IMR-90 (cell line): ENCODE results near the gene WRAP73. TPM values are rescaled to one million over a fixed set of nuclear protein-coding genes. Genes with fewer than 3 reads are reported as not detected.

ENCODE experiments used
- ATAC-seq: fragments of 200-7000 bp; cut with Tn5 transposase; 2 replicates; pipeline ENCODE4 v1.9.1; 2020; ENCODE audit warnings: low read depth, mild to moderate bottlenecking, moderate library complexity
- BruUV-seq: library from RNA; stranded (reverse); fragments of 400-500 nt; replicated peaks from 2 replicates; lab custom pipeline; 2021; lab: Mats Ljungman, UMichigan
- CTCF ChIA-PET: fragments of 300-600 bp; formaldehyde crosslinking; extraction: SDS; loops from one replicate; lab custom pipeline; 2021; ENCODE audit warnings: antibody characterized with exemption; lab: Yijun Ruan, JAX
- POLR2A ChIA-PET: fragments of 300-600 bp; sonication (Branson Sonifier 250); formaldehyde crosslinking; loops from one replicate; lab custom pipeline; 2022; ENCODE audit warnings: antibody characterized with exemption; ENCODE audit not compliant: unreplicated experiment; lab: Charles Lee
- DNase-seq: peaks from one replicate; pipeline ENCODE4 v3.0.0; 2013
- H2AFZ ChIP-seq: replicated peaks from 2 replicates; pipeline ENCODE3; 2013; ENCODE audit warnings: low read length, mild to moderate bottlenecking; ENCODE audit not compliant: poor library complexity
- H2AK5ac ChIP-seq: 2 replicates; pipeline ENCODE4 v1.6.1; 2013; ENCODE audit warnings: low read depth, low read length, inconsistent platforms
- H2AK9ac ChIP-seq: replicated peaks from 2 replicates; pipeline ENCODE3; 2013; ENCODE audit warnings: mild to moderate bottlenecking, low read depth, low read length, moderate library complexity; ENCODE audit not compliant: poor library complexity
- H2BK120ac ChIP-seq: 2 replicates; pipeline ENCODE4 v1.6.1; 2013; ENCODE audit warnings: low read depth, low read length, inconsistent platforms
- H2BK15ac ChIP-seq: 3 replicates; pipeline ENCODE4 v1.6.1; 2013; ENCODE audit warnings: low read depth, low read length, inconsistent platforms
- H2BK20ac ChIP-seq: 2 replicates; pipeline ENCODE4 v1.6.1; 2013; ENCODE audit warnings: low read depth, mild to moderate bottlenecking, inconsistent platforms, low read length, moderate library complexity
- H2BK5ac ChIP-seq: 2 replicates; pipeline ENCODE4 v1.6.1; 2013; ENCODE audit warnings: mild to moderate bottlenecking, low read depth, low read length, inconsistent platforms; ENCODE audit not compliant: poor library complexity, severe bottlenecking
- H3K14ac ChIP-seq: replicated peaks from 2 replicates; pipeline ENCODE4 v1.6.1; 2013; ENCODE audit warnings: low read depth, low read length, inconsistent platforms
- H3K18ac ChIP-seq: 2 replicates; pipeline ENCODE4 v1.6.1; 2013; ENCODE audit warnings: low read depth, low read length, control low read depth
- H3K23ac ChIP-seq: 2 replicates; pipeline ENCODE4 v1.6.1; 2013; ENCODE audit warnings: low read depth, low read length, inconsistent platforms
- H3K27ac ChIP-seq: 2 replicates; pipeline ENCODE4 v1.5.1; 2013; ENCODE audit warnings: mild to moderate bottlenecking, control low read depth, low read length; ENCODE audit not compliant: insufficient read depth
- H3K27me3 ChIP-seq: 2 replicates; pipeline ENCODE4 v1.6.1; 2013; ENCODE audit warnings: low read length; ENCODE audit not compliant: control insufficient read depth, insufficient read depth
- H3K36me3 ChIP-seq: 2 replicates; pipeline ENCODE4 v1.6.1; 2013; ENCODE audit warnings: low read length, mixed read lengths; ENCODE audit not compliant: control insufficient read depth, insufficient read depth
- H3K4ac ChIP-seq: 2 replicates; pipeline ENCODE4 v1.6.1; 2013; ENCODE audit warnings: low read depth, low read length, inconsistent platforms
- H3K4me1 ChIP-seq: 2 replicates; pipeline ENCODE4 v1.6.1; 2013; ENCODE audit warnings: low read length, mixed read lengths; ENCODE audit not compliant: control insufficient read depth, insufficient read depth
- H3K4me2 ChIP-seq: 2 replicates; pipeline ENCODE4 v1.6.1; 2013; ENCODE audit warnings: low read depth, mild to moderate bottlenecking, control low read depth, low read length, moderate library complexity
- H3K4me3 ChIP-seq: 2 replicates; pipeline ENCODE4 v1.5.1; 2013; ENCODE audit warnings: low read depth, mild to moderate bottlenecking, control low read depth, low read length, moderate library complexity; ENCODE audit not compliant: insufficient read depth
- H3K56ac ChIP-seq: 2 replicates; pipeline ENCODE4 v1.6.1; 2013; ENCODE audit warnings: low read length, inconsistent platforms; ENCODE audit not compliant: insufficient read depth; ENCODE audit errors: extremely low read depth
- H3K79me1 ChIP-seq, 2 experiments: 2 replicates each; pipeline ENCODE4 v1.6.1; 2013; ENCODE audit warnings: low read length in 2 of 2, inconsistent platforms in 1 of 2, low read depth in 1 of 2
- H3K9ac ChIP-seq: 2 replicates; pipeline ENCODE4 v1.6.1; 2013; ENCODE audit warnings: low read depth, low read length, control low read depth
- H3K9me1 ChIP-seq: 2 replicates; pipeline ENCODE4 v1.6.1; 2013; ENCODE audit warnings: low read length, inconsistent platforms; ENCODE audit not compliant: insufficient read depth
- H3K9me3 ChIP-seq: 2 replicates; pipeline ENCODE4 v1.6.1; 2013; ENCODE audit warnings: low read length; ENCODE audit not compliant: control insufficient read depth, insufficient read depth
- H4K20me1 ChIP-seq: 2 replicates; pipeline ENCODE4 v1.6.1; 2013; ENCODE audit warnings: low read length, inconsistent platforms; ENCODE audit not compliant: insufficient read depth
- H4K5ac ChIP-seq: 2 replicates; pipeline ENCODE4 v1.6.1; 2013; ENCODE audit warnings: mild to moderate bottlenecking, low read depth, low read length, control low read depth
- H4K8ac ChIP-seq, 2 experiments: 2 replicates each; pipeline ENCODE4 v1.6.1; 2013; ENCODE audit warnings: low read depth in 2 of 2, low read length in 2 of 2, control low read depth in 1 of 2, inconsistent platforms in 1 of 2
- H4K91ac ChIP-seq: 2 replicates; pipeline ENCODE4 v1.6.1; 2013; ENCODE audit warnings: low read depth, low read length, inconsistent platforms; ENCODE audit not compliant: insufficient read depth
- BHLHE40 ChIP-seq: fragments of 150-350 bp; IDR thresholded peaks from 2 replicates; pipeline ENCODE4 v1.6.1; 2016; ENCODE audit warnings: mild to moderate bottlenecking, low read depth, low read length
- CHD1 ChIP-seq: IDR thresholded peaks from 2 replicates; pipeline ENCODE4 v1.6.1; 2012; ENCODE audit warnings: low read depth, low read length, improper control_type of control experiment
- FOS ChIP-seq: fragments of 150-350 bp; IDR thresholded peaks from 2 replicates; pipeline ENCODE4 v1.6.1; 2016; ENCODE audit warnings: low read depth, low read length
- MAFK ChIP-seq: IDR thresholded peaks from 2 replicates; pipeline ENCODE4 v1.6.1; 2012; ENCODE audit warnings: low read depth, low read length, improper control_type of control experiment
- MAZ ChIP-seq: IDR thresholded peaks from 2 replicates; pipeline ENCODE4 v1.6.1; 2012; ENCODE audit warnings: low read depth, mild to moderate bottlenecking, low read length, improper control_type of control experiment, moderate library complexity, borderline replicate concordance
- NFE2L2 ChIP-seq: fragments of 150-350 bp; IDR thresholded peaks from 2 replicates; pipeline ENCODE4 v1.6.1; 2016; ENCODE audit warnings: low read depth, mild to moderate bottlenecking, low read length
- POLR2A ChIP-seq: IDR thresholded peaks from 2 replicates; pipeline ENCODE4 v1.6.1; 2012; ENCODE audit warnings: mild to moderate bottlenecking, low read depth, low read length
- RAD21 ChIP-seq: IDR thresholded peaks from 2 replicates; pipeline ENCODE4 v1.6.1; 2012; ENCODE audit warnings: low read length, improper control_type of control experiment
- RFX5 ChIP-seq: IDR thresholded peaks from 2 replicates; pipeline ENCODE4 v1.8.0; 2012; ENCODE audit warnings: low read depth, mild to moderate bottlenecking, low read length, moderate library complexity
- SMC3 ChIP-seq: fragments of 150-350 bp; IDR thresholded peaks from 2 replicates; pipeline ENCODE4 v1.6.1; 2016; ENCODE audit warnings: low read depth, mild to moderate bottlenecking, antibody characterized with exemption, low read length, moderate library complexity
- WGBS, 2 experiments: methylation state at CpG; one replicate each; pipeline versions ENCODE4 v1.1.5 to v1.1.7; 2013; ENCODE audit warnings: missing lambda C conversion rate in 2 of 2; ENCODE audit not compliant: insufficient read length in 1 of 2; ENCODE audit errors: extremely low coverage in 2 of 2; 5-methylcytosine and 5-hydroxymethylcytosine counted together
- dilution Hi-C: fragments of 300-500 bp; cut with HindIII; formaldehyde crosslinking; loops from one replicate; pipeline ENCODE4 v1.14.3; 2018; ENCODE audit warnings: low sequenced_read_pairs; ENCODE audit not compliant: unreplicated experiment
- in situ Hi-C: fragments of 300-500 bp; cut with MboI; formaldehyde crosslinking; loops from 3 replicates; pipeline ENCODE4 v1.14.3; 2019; ENCODE audit warnings: low sequenced_read_pairs, inconsistent platforms, mixed read lengths
- intact Hi-C: fragments of 100-400 bp; cut with micrococcal nuclease; formaldehyde crosslinking; loops from 2 replicates; pipeline ENCODE4 v1.10.0; 2022
- polyA plus RNA-seq, 3 experiments: library from polyadenylated mRNA; depleted of rRNA; stranded (reverse); fragments of >200 nt; gene quantifications; 2 replicates each; pipeline ENCODE4 v1.2.3, GENCODE V29; 2012; ENCODE audit warnings: low replicate concordance in 1 of 3
- total RNA-seq: library from RNA; depleted of rRNA; stranded (reverse); fragments of >200 nt; gene quantifications from 2 replicates; pipeline ENCODE4 v1.2.3, GENCODE V29; 2012
- TF ChIP-seq, protein P1 (sequence below): fragments of 150-350 bp; IDR thresholded peaks from 2 replicates; pipeline ENCODE4 v1.6.1; 2016; ENCODE audit warnings: low read depth, mild to moderate bottlenecking, low read length, moderate library complexity, borderline replicate concordance
- TF ChIP-seq, protein P2 (sequence below): fragments of 150-350 bp; IDR thresholded peaks from 2 replicates; pipeline ENCODE4 v1.6.1; 2017; ENCODE audit warnings: mild to moderate bottlenecking, antibody characterized with exemption, low read length, low read depth

The WRAP73 gene
- total and polyA plus RNA-seq, 2 of the 4 experiments (the other 2 are of a cell fraction), result 10.8 to 23.6 TPM

DNA sequence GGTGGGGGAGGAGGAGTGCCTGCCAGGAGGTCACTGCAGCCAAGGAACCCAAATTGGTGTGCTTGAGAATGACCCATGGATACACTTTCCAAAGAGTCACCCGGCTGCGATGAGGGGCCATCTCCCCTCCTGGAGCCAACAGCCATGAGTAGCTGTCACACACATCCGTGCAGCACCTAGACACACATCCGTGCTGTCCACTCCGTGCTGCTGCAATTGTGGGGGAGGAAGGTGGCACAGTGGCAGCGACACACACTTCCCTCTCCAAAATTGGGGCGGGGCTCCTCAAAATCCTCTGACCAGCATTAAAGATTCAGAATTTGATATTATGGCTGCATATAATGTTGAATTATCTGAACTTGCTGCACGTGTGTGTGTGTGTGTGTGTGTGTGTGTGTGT is 18.2 kb upstream of the WRAP73 start:
- no peak overlapping the region for H3K4me2 ChIP-seq
- no peak overlapping the region for H2AK9ac ChIP-seq
- no peak for ATAC-seq
- intact Hi-C loops, result no loop called here
- H3K27ac ChIP-seq, result no peak overlapping the region
- no peaks in the 10 kb centered on the region for H3K79me1 ChIP-seq
- no peaks in the 10 kb centered on the region for H3K4me1 ChIP-seq
- DNase-seq, result no peak
- no peaks in the 10 kb centered on the region for H3K9me1 ChIP-seq
- no peak overlapping the region for H3K4me3 ChIP-seq
- no peak overlapping the region for H2BK20ac ChIP-seq
- no peaks in the 10 kb centered on the region for H3K9me3 ChIP-seq
- H3K36me3 ChIP-seq, result no peaks in the 10 kb centered on the region
- no peak overlapping the region for H3K9ac ChIP-seq
- in situ Hi-C loops, result no loop called here
- dilution Hi-C loops, result no loop called here
- no peak overlapping the region for H3K14ac ChIP-seq
- BruUV-seq, result no TSS peak
- H4K20me1 ChIP-seq, result no peaks in the 10 kb centered on the region
- no peak overlapping the region for H3K56ac ChIP-seq
- H3K18ac ChIP-seq, result no peak overlapping the region
- H3K4ac ChIP-seq, result no peak overlapping the region
- H4K5ac ChIP-seq, result no peak overlapping the region
- ChIA-PET CTCF (interaction anchor here (1.8 kb wide), 1 partner anchor 12 kb away, joined by 6 read pairs; no protein-coding TSS in a partner anchor), POLR2A (no interaction called here)
- H4K8ac ChIP-seq, result no peak overlapping the region
- no peak overlapping the region for H3K23ac ChIP-seq
- TF ChIP-seq BHLHE40 (no peak), MAFK (no peak), SMC3 (no peak), POLR2A (no peak), RFX5 (no peak), RAD21 (no peak), FOS (no peak), CHD1 (no peak), NFE2L2 (no peak), MAZ (no peak)
- TF ChIP-seq, protein P1, sequence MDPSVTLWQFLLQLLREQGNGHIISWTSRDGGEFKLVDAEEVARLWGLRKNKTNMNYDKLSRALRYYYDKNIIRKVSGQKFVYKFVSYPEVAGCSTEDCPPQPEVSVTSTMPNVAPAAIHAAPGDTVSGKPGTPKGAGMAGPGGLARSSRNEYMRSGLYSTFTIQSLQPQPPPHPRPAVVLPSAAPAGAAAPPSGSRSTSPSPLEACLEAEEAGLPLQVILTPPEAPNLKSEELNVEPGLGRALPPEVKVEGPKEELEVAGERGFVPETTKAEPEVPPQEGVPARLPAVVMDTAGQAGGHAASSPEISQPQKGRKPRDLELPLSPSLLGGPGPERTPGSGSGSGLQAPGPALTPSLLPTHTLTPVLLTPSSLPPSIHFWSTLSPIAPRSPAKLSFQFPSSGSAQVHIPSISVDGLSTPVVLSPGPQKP, result no peak
- TF ChIP-seq, protein P2, sequence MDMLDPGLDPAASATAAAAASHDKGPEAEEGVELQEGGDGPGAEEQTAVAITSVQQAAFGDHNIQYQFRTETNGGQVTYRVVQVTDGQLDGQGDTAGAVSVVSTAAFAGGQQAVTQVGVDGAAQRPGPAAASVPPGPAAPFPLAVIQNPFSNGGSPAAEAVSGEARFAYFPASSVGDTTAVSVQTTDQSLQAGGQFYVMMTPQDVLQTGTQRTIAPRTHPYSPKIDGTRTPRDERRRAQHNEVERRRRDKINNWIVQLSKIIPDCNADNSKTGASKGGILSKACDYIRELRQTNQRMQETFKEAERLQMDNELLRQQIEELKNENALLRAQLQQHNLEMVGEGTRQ, result no peak
- H4K91ac ChIP-seq, result no peak overlapping the region
- no peak overlapping the region for H2AK5ac ChIP-seq
- no peak overlapping the region for H2BK15ac ChIP-seq
- no peak overlapping the region for H2AFZ ChIP-seq
- WGBS, 2 experiments, result 0% methylated on average over 1 of the region's 8 CpGs; no CpG with 5 or more reads in 1 of the 2 experiments
- no peak overlapping the region for H2BK5ac ChIP-seq
- no peak overlapping the region for H2BK120ac ChIP-seq
- peaks cover 22% of the 10 kb centered on the region for H3K27me3 ChIP-seq
